ENCODE measurements around the gene AGFG2. TPM values are rescaled to one million over a fixed set of nuclear protein-coding genes. Genes with fewer than 3 reads are reported as not detected.

The AGFG2 gene
- total and polyA plus RNA-seq, 2 of the 13 experiments (the other 11 are each of a cell fraction or from before 2014, with no cell fraction given), result 125 to 132 TPM

GRCh38 chr7:100546129-100546925 is 7.3 kb downstream of the AGFG2 start (continued):
- TF ChIP-seq, protein P1, sequence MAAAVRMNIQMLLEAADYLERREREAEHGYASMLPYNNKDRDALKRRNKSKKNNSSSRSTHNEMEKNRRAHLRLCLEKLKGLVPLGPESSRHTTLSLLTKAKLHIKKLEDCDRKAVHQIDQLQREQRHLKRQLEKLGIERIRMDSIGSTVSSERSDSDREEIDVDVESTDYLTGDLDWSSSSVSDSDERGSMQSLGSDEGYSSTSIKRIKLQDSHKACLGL (CRISPR knock-in tag; IDR thresholded peaks at IDR 0.05), result no peak
- no peak for TF ChIP-seq ZNF468 (CRISPR knock-in tag; IDR thresholded peaks at IDR 0.05)
- TF ChIP-seq TCF7L2 (IDR thresholded peaks at IDR 0.05; ENCODE audit: low read depth, low read length), result no peak
- peak; percentile 95 for TF ChIP-seq FOXA3 (CRISPR knock-in tag; IDR thresholded peaks at IDR 0.05)
- TF ChIP-seq RAD21 (CRISPR knock-in tag; IDR thresholded peaks at IDR 0.05), result no peak
- peak; percentile 65; the same call in 1 of the 2 replicates for TF ChIP-seq IRF2 (CRISPR knock-in tag; IDR thresholded peaks at IDR 0.05)
- TF ChIP-seq ETV6 (CRISPR knock-in tag; conservative IDR thresholded peaks at IDR 0.05), result 0 out of 2 replicates have a peak, but pooled peaks have one; percentile 53
- peak; percentile 49; the same call in 1 of the 2 replicates for TF ChIP-seq ZNF614 (CRISPR knock-in tag; IDR thresholded peaks at IDR 0.05; ENCODE audit: borderline replicate concordance)
- no peak for TF ChIP-seq TEF (CRISPR knock-in tag; IDR thresholded peaks at IDR 0.05)
- no peak for TF ChIP-seq GLI4 (CRISPR knock-in tag; IDR thresholded peaks at IDR 0.05; ENCODE audit: borderline replicate concordance)
- TF ChIP-seq ZNF292 (CRISPR knock-in tag; IDR thresholded peaks at IDR 0.05; ENCODE audit: borderline replicate concordance, low read depth), result 0 out of 2 replicates have a peak, but pooled peaks have one; percentile 18
- no peak for TF ChIP-seq ZFP62 (CRISPR knock-in tag; IDR thresholded peaks at IDR 0.05)
- TF ChIP-seq, protein P2, sequence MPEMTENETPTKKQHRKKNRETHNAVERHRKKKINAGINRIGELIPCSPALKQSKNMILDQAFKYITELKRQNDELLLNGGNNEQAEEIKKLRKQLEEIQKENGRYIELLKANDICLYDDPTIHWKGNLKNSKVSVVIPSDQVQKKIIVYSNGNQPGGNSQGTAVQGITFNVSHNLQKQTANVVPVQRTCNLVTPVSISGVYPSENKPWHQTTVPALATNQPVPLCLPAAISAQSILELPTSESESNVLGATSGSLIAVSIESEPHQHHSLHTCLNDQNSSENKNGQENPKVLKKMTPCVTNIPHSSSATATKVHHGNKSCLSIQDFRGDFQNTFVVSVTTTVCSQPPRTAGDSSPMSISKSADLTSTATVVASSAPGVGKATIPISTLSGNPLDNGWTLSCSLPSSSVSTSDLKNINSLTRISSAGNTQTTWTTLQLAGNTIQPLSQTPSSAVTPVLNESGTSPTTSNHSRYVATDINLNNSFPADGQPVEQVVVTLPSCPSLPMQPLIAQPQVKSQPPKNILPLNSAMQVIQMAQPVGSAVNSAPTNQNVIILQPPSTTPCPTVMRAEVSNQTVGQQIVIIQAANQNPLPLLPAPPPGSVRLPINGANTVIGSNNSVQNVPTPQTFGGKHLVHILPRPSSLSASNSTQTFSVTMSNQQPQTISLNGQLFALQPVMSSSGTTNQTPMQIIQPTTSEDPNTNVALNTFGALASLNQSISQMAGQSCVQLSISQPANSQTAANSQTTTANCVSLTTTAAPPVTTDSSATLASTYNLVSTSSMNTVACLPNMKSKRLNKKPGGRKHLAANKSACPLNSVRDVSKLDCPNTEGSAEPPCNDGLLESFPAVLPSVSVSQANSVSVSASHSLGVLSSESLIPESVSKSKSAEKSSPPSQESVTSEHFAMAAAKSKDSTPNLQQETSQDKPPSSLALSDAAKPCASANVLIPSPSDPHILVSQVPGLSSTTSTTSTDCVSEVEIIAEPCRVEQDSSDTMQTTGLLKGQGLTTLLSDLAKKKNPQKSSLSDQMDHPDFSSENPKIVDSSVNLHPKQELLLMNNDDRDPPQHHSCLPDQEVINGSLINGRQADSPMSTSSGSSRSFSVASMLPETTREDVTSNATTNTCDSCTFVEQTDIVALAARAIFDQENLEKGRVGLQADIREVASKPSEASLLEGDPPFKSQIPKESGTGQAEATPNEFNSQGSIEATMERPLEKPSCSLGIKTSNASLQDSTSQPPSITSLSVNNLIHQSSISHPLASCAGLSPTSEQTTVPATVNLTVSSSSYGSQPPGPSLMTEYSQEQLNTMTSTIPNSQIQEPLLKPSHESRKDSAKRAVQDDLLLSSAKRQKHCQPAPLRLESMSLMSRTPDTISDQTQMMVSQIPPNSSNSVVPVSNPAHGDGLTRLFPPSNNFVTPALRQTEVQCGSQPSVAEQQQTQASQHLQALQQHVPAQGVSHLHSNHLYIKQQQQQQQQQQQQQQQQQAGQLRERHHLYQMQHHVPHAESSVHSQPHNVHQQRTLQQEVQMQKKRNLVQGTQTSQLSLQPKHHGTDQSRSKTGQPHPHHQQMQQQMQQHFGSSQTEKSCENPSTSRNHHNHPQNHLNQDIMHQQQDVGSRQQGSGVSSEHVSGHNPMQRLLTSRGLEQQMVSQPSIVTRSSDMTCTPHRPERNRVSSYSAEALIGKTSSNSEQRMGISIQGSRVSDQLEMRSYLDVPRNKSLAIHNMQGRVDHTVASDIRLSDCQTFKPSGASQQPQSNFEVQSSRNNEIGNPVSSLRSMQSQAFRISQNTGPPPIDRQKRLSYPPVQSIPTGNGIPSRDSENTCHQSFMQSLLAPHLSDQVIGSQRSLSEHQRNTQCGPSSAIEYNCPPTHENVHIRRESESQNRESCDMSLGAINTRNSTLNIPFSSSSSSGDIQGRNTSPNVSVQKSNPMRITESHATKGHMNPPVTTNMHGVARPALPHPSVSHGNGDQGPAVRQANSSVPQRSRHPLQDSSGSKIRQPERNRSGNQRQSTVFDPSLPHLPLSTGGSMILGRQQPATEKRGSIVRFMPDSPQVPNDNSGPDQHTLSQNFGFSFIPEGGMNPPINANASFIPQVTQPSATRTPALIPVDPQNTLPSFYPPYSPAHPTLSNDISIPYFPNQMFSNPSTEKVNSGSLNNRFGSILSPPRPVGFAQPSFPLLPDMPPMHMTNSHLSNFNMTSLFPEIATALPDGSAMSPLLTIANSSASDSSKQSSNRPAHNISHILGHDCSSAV (CRISPR knock-in tag; IDR thresholded peaks at IDR 0.05; ENCODE audit: borderline replicate concordance), result 0 out of 2 replicates have a peak, but pooled peaks have one; percentile 58
- TF ChIP-seq TEAD2 (CRISPR knock-in tag; IDR thresholded peaks at IDR 0.05), result no peak
- peak in 1 of 2 experiments; percentile 61; a peak in 3 of 4 replicates for TF ChIP-seq POLR2A (IDR thresholded peaks at IDR 0.05; ENCODE audit: insufficient read depth in 1 of 2, low read depth in 2 of 2, low read length in 2 of 2)
- TF ChIP-seq GABPB1 (CRISPR knock-in tag; IDR thresholded peaks at IDR 0.05), result no peak; the same call in 1 of the 2 replicates
- TF ChIP-seq MXD4 (CRISPR knock-in tag; IDR thresholded peaks at IDR 0.05), result no peak
- no peak for TF ChIP-seq ZNF678 (CRISPR knock-in tag; IDR thresholded peaks at IDR 0.05)
- TF ChIP-seq ZNF616 (CRISPR knock-in tag; IDR thresholded peaks at IDR 0.05; ENCODE audit: low read depth), result no peak
- no peak for TF ChIP-seq TBX3 (IDR thresholded peaks at IDR 0.05; ENCODE audit: borderline replicate concordance)
- no peak for TF ChIP-seq ZNF431 (CRISPR knock-in tag; IDR thresholded peaks at IDR 0.05; ENCODE audit: borderline replicate concordance, low read depth)
- TF ChIP-seq ZNF143 (CRISPR knock-in tag; IDR thresholded peaks at IDR 0.05), result peak; percentile 73
